ENCODE data around the gene ZNF587. TPM values are rescaled to one million over a fixed set of nuclear protein-coding genes. Genes with fewer than 3 reads are reported as not detected.
"Not testable (repeated sequence)": the region's sequence is repeated elsewhere in the genome, so short reads cannot be mapped to it uniquely, and the experiment has no call there.

ZNF587 gene
- total RNA-seq, 1 experiment from 2014 or later = 25.9 TPM

DNA sequence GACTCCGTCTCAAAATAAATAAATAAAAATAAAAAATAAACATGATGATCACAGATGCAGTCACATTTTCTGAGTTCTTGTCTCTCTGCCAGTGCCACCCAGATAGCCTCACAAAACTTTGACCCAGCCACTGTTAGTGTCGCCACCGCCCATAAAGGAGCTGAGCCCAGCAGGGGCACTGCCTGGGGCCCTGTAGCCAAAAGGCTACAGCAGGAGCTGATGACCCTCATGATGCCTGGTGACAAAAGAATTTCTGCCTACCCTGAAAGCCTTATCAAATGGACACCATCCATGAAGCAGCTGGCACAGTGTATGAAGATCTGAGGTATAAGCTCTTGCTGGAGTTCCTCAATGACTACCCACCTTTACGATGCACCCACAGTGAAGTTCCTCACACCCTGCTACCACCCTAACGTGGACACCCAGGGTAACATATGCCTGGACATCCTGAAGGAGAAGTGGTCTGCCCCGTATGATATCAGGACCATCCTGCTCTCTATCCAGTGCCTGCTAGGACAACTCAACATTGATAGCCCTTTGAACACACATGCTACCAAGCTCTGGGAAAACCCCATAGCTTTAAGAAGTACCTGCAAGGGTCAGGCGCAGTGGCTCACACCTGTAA, 18.3 kb downstream of the ZNF587 start:
- H4K20me1 ChIP-seq (ENCODE audit: insufficient read depth) = no peaks in the 10 kb centered on the region
- CTCF ChIA-PET = no interaction called here
- no peak overlapping the region for H3K4me2 ChIP-seq (ENCODE audit: low read length)
- DNase-seq (ENCODE audit: low read depth, low spot score) (no peak), ATAC-seq (no peak)
- H3K9me2 ChIP-seq (ENCODE audit: insufficient read depth) = no peaks in the 10 kb centered on the region
- peaks cover 5 to 23% of the 10 kb centered on the region in 2 experiments; a peak in 2 of 4 replicates for H3K9me3 ChIP-seq (ENCODE audit: control insufficient read depth in 1 of 2, insufficient read depth in 1 of 2, low read depth in 1 of 2, low read length in 2 of 2)
- RAD21 ChIA-PET (ENCODE audit: low non-redundant PET in 1 of 2, low total read pairs in 2 of 2, uncharacterized antibody in 2 of 2, unreplicated experiment in 2 of 2) = no interaction called here
- no TSS peak for BruUV-seq (replicated peaks)
- H3K4me1 ChIP-seq (ENCODE audit: control insufficient read depth in 1 of 2, insufficient read depth in 2 of 2, low read length in 2 of 2) = no peaks in the 10 kb centered on the region
- intact Hi-C loops (cut with micrococcal nuclease) = no loop called here
- POLR2A ChIA-PET = no interaction called here
- no peak overlapping the region for H3K9ac ChIP-seq (ENCODE audit: low read length)
- no peaks in the 10 kb centered on the region for H3K79me2 ChIP-seq (ENCODE audit: insufficient read depth, low read length)
- no peaks in the 10 kb centered on the region for H3K27me3 ChIP-seq (ENCODE audit: insufficient read depth, low read length)
- H2AFZ ChIP-seq (ENCODE audit: low read depth, low read length, poor library complexity, severe bottlenecking) = no peak overlapping the region
- no peak for TF ChIP-seq CEBPB (IDR thresholded peaks at IDR 0.05; ENCODE audit: low read depth)
- no peak for TF ChIP-seq EGR1 (IDR thresholded peaks at IDR 0.05; ENCODE audit: low read depth)
- TF ChIP-seq SP1 (IDR thresholded peaks at IDR 0.05; ENCODE audit: low read depth) = no peak
- TF ChIP-seq JUND (IDR thresholded peaks at IDR 0.05) = no peak
- TF ChIP-seq, protein P1, sequence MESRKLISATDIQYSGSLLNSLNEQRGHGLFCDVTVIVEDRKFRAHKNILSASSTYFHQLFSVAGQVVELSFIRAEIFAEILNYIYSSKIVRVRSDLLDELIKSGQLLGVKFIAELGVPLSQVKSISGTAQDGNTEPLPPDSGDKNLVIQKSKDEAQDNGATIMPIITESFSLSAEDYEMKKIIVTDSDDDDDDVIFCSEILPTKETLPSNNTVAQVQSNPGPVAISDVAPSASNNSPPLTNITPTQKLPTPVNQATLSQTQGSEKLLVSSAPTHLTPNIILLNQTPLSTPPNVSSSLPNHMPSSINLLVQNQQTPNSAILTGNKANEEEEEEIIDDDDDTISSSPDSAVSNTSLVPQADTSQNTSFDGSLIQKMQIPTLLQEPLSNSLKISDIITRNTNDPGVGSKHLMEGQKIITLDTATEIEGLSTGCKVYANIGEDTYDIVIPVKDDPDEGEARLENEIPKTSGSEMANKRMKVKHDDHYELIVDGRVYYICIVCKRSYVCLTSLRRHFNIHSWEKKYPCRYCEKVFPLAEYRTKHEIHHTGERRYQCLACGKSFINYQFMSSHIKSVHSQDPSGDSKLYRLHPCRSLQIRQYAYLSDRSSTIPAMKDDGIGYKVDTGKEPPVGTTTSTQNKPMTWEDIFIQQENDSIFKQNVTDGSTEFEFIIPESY (IDR thresholded peaks at IDR 0.05; ENCODE audit: extremely low read depth, insufficient replicate concordance, low read length) = no peak
- no peak for TF ChIP-seq TCF7L2 (IDR thresholded peaks at IDR 0.05; ENCODE audit: borderline replicate concordance, extremely low read depth, insufficient read depth, insufficient read length)
- TF ChIP-seq ZFX (IDR thresholded peaks at IDR 0.05) = no peak
- TF ChIP-seq SRF (IDR thresholded peaks at IDR 0.05; ENCODE audit: low read depth) = no peak
- no peak overlapping the region for H3K27ac ChIP-seq (ENCODE audit: low read depth, low read length)
- H3K36me3 ChIP-seq (ENCODE audit: control insufficient read depth in 1 of 2, insufficient read depth in 2 of 2, low read length in 2 of 2) = peaks cover 20 to 42% of the 10 kb centered on the region in 2 experiments
- no peak overlapping the region for H3K4me3 ChIP-seq (replicated peaks in 1 of 2; ENCODE audit: low read depth in 1 of 2, low read length in 2 of 2)

- H3K4me3 ChIP-seq (replicated peaks in 1 of 2; ENCODE audit: low read depth in 1 of 2, low read length in 2 of 2); intact Hi-C loops (cut with micrococcal nuclease); H3K79me2 ChIP-seq (ENCODE audit: insufficient read depth, low read length); CTCF ChIA-PET; DNase-seq (ENCODE audit: low read depth, low spot score); H3K4me1 ChIP-seq (ENCODE audit: control insufficient read depth in 1 of 2, insufficient read depth in 2 of 2, low read length in 2 of 2); BruUV-seq (replicated peaks); H3K9ac ChIP-seq (ENCODE audit: low read length); H3K4me2 ChIP-seq (ENCODE audit: low read length); H3K9me2 ChIP-seq (ENCODE audit: insufficient read depth); H3K27me3 ChIP-seq (ENCODE audit: insufficient read depth, low read length); RAD21 ChIA-PET (ENCODE audit: low non-redundant PET in 1 of 2, low total read pairs in 2 of 2, uncharacterized antibody in 2 of 2, unreplicated experiment in 2 of 2); POLR2A ChIA-PET; H3K27ac ChIP-seq (ENCODE audit: low read depth, low read length); H4K20me1 ChIP-seq (ENCODE audit: insufficient read depth); ATAC-seq; H2AFZ ChIP-seq (ENCODE audit: low read depth, low read length, poor library complexity, severe bottlenecking): not testable (repeated sequence)
- H3K36me3 ChIP-seq (ENCODE audit: control insufficient read depth in 1 of 2, insufficient read depth in 2 of 2, low read length in 2 of 2) = peaks cover 12 to 31% of the 10 kb centered on the region in 2 experiments
- peaks cover 5 to 26% of the 10 kb centered on the region in 2 experiments; a peak in 2 of 4 replicates for H3K9me3 ChIP-seq (ENCODE audit: control insufficient read depth in 1 of 2, insufficient read depth in 1 of 2, low read depth in 1 of 2, low read length in 2 of 2)
Observed at GRCh38 chr19:57869655-57870054, 20.0 kb downstream of the ZNF587 start.

All from HCT116 (cell line).